Stimulated activated CD4-positive, alpha-beta T cell treated with anti-CD3 and anti-CD28 coated beads, Interleukin-4, amount 100 ng/mL, for 4 hours (primary cell): ENCODE data around the gene PLCXD1.
"Not testable (repeated sequence)": the region's sequence is repeated elsewhere in the genome, so short reads cannot be mapped to it uniquely, and the experiment has no call there.

Source experiments
- DNase-seq, 2 experiments: peaks; one replicate each; pipeline ENCODE4 v3.0.0-alpha.2; 2020

The PLCXD1 gene

GRCh38 chrX:281166-281999 is at the start of gene PLCXD1:
TSS of gene PLCXD1 (plus strand) at chrX:281381. CDS start at chrX:284188, 2,807 bp downstream.
- DNase-seq = no peak

- not testable (repeated sequence) for DNase-seq
Observed at GRCh38 chrX:231637-232277, 49.4 kb upstream of the PLCXD1 start.

GRCh38 chrX:232278-232655 is 48.9 kb upstream of the PLCXD1 start:
- DNase-seq = not testable (repeated sequence)

- not testable (repeated sequence) for DNase-seq
Observed at GRCh38 chrX:236201-236600, 45.0 kb upstream of the PLCXD1 start.

- no peak for DNase-seq
Observed at GRCh38 chrX:250965-251364, 30.2 kb upstream of the PLCXD1 start.

- DNase-seq = not testable (repeated sequence)
Observed at GRCh38 chrX:251396-252243, 29.6 kb upstream of the PLCXD1 start.

- DNase-seq = no peak
Observed at GRCh38 chrX:252244-252956, 28.8 kb upstream of the PLCXD1 start.

GRCh38 chrX:252957-253291 is 28.3 kb upstream of the PLCXD1 start:
- no peak for DNase-seq

GRCh38 chrX:253451-254297 is 27.5 kb upstream of the PLCXD1 start:
- DNase-seq = no peak

- DNase-seq = no peak
Observed at GRCh38 chrX:254630-255215, 26.5 kb upstream of the PLCXD1 start.

- DNase-seq = no peak
Observed at GRCh38 chrX:255923-256331, 25.3 kb upstream of the PLCXD1 start.

- not testable (repeated sequence) for DNase-seq
Observed at GRCh38 chrX:257054-257453, 24.1 kb upstream of the PLCXD1 start.

- DNase-seq = no peak
Observed at GRCh38 chrX:257681-258289, 23.4 kb upstream of the PLCXD1 start.

GRCh38 chrX:258291-259040 is 22.7 kb upstream of the PLCXD1 start:
- no peak for DNase-seq

GRCh38 chrX:259692-260355 is 21.4 kb upstream of the PLCXD1 start:
- DNase-seq = peak in 1 of 2 experiments; percentile 18

GRCh38 chrX:261167-261918 is 19.8 kb upstream of the PLCXD1 start:
- no peak for DNase-seq

GRCh38 chrX:261919-262352 is 19.2 kb upstream of the PLCXD1 start:
- DNase-seq = no peak

GRCh38 chrX:262381-262909 is 18.7 kb upstream of the PLCXD1 start:
- DNase-seq = no peak

GRCh38 chrX:264006-264405 is 17.2 kb upstream of the PLCXD1 start:
- DNase-seq = not testable (repeated sequence)
